Measurements from ENCODE around the gene CYFIP1.

Gene CYFIP1

DNA sequence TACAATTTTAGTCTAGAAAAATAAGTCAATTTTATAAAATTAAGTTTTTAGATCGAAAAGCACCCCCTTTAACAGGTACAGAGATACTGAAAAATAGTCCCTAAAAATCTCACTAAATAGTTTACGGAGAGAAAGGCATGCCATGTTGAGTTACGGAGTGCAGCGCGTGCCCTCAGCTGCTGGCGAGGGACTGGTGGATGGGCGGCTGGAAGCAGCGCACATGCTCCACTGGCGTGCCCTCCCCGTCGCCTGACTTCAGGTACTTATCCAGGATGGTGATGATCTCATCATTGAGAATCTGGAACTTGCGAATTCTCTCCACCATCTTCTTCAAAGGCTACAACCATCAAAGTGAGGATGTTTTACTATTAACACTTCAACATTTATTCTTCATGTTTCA, 110.3 kb downstream of the CYFIP1 start:
- in situ Hi-C loops (cut with MboI; ENCODE audit: low pct_unique_long_range_greater_than_20kb, low sequenced_read_pairs, unreplicated experiment): no loop called here
- TF ChIP-seq, protein P1, sequence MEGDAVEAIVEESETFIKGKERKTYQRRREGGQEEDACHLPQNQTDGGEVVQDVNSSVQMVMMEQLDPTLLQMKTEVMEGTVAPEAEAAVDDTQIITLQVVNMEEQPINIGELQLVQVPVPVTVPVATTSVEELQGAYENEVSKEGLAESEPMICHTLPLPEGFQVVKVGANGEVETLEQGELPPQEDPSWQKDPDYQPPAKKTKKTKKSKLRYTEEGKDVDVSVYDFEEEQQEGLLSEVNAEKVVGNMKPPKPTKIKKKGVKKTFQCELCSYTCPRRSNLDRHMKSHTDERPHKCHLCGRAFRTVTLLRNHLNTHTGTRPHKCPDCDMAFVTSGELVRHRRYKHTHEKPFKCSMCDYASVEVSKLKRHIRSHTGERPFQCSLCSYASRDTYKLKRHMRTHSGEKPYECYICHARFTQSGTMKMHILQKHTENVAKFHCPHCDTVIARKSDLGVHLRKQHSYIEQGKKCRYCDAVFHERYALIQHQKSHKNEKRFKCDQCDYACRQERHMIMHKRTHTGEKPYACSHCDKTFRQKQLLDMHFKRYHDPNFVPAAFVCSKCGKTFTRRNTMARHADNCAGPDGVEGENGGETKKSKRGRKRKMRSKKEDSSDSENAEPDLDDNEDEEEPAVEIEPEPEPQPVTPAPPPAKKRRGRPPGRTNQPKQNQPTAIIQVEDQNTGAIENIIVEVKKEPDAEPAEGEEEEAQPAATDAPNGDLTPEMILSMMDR (IDR thresholded peaks at IDR 0.05; ENCODE audit: extremely low read depth, insufficient read depth, missing control alignments): no peak

GRCh38 chr15:22868928-22869327, 111.2 kb downstream of the CYFIP1 start:
- TF ChIP-seq, protein P1 (IDR thresholded peaks at IDR 0.05; ENCODE audit: extremely low read depth, insufficient read depth, missing control alignments): no peak
- in situ Hi-C loops (cut with MboI; ENCODE audit: low pct_unique_long_range_greater_than_20kb, low sequenced_read_pairs, unreplicated experiment): no loop called here
- no peak for DNase-seq (ENCODE audit: low spot score)

More for the DNA sequence above, 110.3 kb downstream of the CYFIP1 start:
- DNase-seq (ENCODE audit: low spot score): no peak

- in situ Hi-C loops (cut with MboI; ENCODE audit: low pct_unique_long_range_greater_than_20kb, low sequenced_read_pairs, unreplicated experiment): no loop called here
- no peak for DNase-seq (ENCODE audit: low spot score)
- TF ChIP-seq, protein P1 (IDR thresholded peaks at IDR 0.05; ENCODE audit: extremely low read depth, insufficient read depth, missing control alignments): no peak
These were observed 111.7 kb downstream of the CYFIP1 start for GRCh38 chr15:22868495-22868894.

DNA sequence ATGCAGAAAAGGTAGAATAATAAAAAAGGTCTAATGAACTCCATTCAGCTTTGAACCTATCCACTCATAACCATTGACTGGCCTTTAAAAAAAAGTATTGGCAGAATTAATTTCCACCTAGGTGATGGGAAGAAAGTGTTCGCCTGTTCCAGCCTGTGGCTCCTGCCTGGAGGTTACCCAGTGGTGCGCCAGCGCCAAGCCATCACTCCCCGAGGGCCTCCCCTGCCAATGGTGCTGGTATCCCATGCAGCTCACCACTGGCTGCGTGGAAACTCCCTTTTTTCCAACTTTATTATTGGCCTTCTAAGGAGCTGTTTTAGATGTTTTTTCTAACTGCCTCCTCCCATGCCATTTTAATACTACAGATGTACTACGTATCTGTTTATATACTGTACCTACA, 112.3 kb downstream of the CYFIP1 start:
- in situ Hi-C loops (cut with MboI; ENCODE audit: low pct_unique_long_range_greater_than_20kb, low sequenced_read_pairs, unreplicated experiment): no loop called here

DNA sequence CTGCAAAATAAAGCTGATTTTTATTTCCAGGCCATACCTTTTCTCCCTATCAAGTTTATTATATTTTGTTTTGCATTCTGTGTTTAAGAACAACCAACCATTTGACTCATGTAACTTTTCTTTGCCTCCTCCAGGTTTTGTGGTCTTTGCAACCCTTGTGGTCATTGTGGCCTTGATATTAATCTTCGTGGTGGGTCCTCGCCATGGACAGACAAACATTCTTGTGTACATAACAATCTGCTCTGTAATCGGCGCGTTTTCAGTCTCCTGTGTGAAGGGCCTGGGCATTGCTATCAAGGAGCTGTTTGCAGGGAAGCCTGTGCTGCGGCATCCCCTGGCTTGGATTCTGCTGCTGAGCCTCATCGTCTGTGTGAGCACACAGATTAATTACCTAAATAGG, 114.1 kb downstream of the CYFIP1 start:
- TF ChIP-seq, protein P1 (IDR thresholded peaks at IDR 0.05; ENCODE audit: extremely low read depth, insufficient read depth, missing control alignments): no peak
- DNase-seq (ENCODE audit: low spot score): no peak
- in situ Hi-C loops (cut with MboI; ENCODE audit: low pct_unique_long_range_greater_than_20kb, low sequenced_read_pairs, unreplicated experiment): no loop called here

More for the DNA sequence above, 112.3 kb downstream of the CYFIP1 start:
- TF ChIP-seq, protein P1 (IDR thresholded peaks at IDR 0.05; ENCODE audit: extremely low read depth, insufficient read depth, missing control alignments): no peak
- DNase-seq (ENCODE audit: low spot score): no peak

DNA sequence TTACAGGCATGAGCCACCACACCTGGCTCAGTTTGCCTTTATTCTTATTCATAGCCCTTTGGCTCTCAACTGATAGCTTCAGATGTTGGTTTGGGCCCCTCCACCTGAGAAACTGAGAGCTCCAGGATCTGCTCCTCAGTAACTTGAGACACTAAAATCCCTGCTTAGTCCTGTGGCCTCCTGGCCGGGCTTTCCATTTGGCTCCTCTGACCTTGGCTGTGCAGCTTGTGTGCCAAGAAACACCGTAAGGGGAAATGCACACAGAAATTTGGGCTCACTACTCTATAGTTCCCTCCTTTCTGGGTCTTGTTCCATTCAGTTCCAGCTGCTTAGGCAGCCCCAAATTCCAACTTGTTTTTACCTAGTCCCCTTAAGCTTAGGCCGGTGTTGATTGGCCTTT, 116.8 kb downstream of the CYFIP1 start:
- no peak for DNase-seq (ENCODE audit: low spot score)
- in situ Hi-C loops (cut with MboI; ENCODE audit: low pct_unique_long_range_greater_than_20kb, low sequenced_read_pairs, unreplicated experiment): no loop called here

More for the DNA sequence above, 116.8 kb downstream of the CYFIP1 start:
- TF ChIP-seq, protein P1 (IDR thresholded peaks at IDR 0.05; ENCODE audit: extremely low read depth, insufficient read depth, missing control alignments): no peak
